Effector CD8-positive, alpha-beta T cell (primary cell): ENCODE data around the gene ZNF142.

ENCODE experiments used
- DNase-seq: peaks from one replicate; lab custom pipeline; 2025; lab: John Stamatoyannopoulos, UW

ZNF142 gene

DNA sequence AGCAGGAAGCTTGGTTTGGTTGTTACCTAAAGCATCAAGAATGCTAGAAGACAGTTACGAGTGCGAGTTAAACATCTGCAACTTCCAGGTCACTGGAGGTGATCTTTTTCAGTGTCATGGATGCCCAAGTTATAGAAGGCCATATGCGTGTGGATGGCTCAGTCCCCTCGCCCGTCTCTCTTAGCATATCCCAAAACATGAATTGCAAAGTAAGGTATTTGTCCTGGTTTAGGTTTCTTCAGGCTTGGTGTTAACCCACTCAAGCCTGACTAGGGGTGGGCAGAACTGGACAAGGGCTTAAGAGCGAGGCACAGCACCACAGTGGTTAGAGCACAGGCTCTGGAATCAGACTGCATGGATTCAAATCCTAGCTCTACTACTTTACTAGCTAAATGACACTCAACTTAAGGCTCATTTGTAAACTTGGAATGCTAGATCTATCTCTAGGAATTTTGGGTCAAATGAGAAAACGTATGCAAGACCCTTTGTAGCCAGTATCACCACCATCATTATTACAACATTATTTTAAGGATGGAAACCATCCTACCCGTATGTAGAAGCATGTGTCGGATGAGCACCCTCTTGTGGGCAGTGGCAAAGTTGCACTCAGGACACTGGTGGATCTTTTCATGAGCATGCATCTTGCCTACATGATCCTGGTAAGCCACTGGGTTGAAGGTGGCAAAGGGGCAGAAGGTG is 11.2 kb downstream of the ZNF142 start:
- DNase-seq: peak; percentile 10

DNA sequence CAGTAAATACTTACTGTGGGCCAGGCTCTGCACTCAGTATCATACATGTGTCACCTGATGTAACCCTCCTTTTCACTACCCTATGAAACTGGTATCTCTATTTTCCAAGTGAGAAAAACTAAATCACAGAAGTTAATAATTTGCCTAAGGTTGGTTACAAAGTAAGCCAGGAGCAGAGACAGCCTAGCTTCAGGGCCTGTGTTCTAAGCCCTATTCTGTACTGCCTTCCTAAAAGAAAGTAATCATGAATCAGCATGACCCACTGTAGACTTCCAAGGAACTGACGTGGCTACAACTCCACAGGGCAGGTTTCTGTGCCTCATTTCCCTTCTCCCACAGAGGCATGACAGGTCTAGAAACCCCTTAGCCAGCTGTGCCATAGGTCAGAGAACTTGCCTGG is 14.3 kb downstream of the ZNF142 start:
- no peak for DNase-seq

DNA sequence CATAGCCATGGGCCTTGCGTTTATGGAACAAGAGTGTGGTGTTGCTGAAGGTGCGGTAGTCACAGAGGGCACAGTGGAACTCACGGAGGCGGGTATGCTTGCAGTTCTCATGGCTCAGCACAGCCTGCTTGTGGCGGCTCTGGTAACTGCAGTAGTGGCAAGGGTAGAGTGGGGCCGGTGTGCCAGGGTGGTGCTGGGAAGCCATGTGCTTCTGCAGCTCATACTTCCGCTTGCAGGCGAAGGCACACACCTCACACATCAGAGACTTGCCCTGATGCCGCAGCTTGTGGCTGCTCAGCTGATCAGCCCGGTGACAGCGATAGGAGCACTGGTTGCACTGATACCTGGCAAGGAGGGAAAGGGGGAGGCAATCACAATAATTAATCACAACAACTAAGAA is 14.7 kb downstream of the ZNF142 start:
- no peak for DNase-seq

DNA sequence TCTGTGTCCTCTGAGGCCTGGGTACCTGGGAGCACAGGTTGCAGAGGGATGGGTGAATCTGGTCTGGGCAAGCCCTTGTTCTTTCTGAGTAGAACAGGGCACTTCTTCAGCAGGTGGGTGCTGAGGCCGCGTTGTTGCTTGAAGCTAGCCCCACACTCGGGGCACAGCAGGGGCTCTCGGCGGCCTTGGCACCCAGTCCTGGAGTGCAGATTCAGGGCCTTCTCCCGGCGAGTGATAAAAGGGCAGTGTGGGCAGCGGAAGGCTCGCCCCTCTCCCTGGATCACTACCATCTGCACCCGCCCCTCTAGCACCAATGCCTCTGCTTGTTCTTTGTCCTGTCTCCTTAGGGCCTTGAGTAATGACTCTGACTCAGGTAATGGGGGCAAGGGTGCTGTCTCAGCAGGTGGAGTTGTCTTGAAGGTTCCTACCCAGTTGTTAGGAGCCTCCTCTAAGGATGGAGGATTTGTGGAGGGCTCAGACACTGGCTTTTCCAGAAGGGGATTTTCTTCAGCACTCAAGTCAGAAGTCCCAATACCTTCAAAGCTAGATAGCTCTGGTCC is 15.6 kb downstream of the ZNF142 start:
- DNase-seq: no peak

DNA sequence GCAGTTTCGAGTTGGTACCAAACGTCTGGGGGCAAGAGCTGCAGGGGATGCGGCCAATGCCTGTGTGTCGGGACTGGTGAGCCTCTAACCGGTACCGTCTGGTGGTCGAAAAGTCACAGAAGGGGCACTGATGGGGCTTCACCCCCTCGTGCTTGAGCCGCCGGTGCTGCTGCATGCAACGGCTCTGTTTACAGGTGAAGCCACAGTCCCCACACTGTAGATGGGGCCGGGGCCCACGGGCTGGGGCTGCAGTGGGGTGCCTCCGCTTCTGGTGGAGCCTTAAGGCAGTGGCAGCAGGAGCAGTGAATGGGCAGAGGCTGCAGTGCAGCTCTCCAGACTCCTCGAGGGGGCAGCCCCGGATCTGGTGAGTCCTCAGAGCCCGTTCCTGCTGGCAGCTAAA is 16.6 kb downstream of the ZNF142 start:
- DNase-seq: no peak

DNA sequence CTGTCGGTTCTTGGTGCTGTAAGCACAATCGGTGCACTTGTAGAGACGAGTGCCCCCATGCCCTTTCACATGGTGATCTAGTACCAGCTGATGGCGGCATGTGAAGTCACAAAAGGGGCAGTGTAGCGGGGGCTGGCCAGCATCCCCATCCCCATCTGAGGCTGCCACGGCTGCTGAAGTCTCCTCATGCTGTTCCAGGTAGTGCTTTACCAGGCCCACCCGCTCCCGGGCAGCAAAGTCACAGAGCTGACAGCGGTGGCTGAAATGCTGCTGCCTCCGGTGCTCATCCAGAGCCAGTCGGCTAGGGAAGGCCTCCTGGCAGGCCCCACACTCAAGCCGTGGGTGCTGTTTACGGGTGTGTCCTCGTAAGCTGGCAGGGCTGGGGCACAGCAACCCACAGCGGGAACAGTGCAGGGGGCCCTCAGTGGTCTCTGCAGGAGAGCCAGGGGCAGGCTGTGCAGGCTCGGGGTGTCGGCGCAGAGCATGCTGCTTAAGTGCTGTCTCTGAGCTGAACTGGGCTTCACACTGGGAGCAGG is 17.2 kb downstream of the ZNF142 start:
- no peak for DNase-seq

DNA sequence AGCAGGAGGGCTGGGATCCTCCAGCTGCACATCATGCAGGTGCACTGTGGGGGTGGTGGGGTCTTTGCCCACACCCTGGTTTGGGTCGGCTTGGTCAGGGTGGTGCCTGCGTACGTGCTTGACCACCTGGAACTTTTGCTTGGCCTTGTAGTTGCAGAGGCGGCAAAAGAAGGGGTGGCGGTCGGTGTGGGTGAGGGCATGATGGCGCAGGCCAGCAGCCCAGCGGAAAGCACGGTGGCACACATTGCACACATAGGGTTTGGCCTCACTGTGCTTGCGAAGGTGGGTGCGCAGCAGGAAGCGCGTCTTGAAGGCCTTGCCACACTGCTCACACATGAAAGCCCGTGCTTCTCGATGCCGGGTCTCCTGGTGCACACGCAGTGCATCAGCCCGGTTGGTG is 21.1 kb downstream of the ZNF142 start:
- DNase-seq: no peak

DNA sequence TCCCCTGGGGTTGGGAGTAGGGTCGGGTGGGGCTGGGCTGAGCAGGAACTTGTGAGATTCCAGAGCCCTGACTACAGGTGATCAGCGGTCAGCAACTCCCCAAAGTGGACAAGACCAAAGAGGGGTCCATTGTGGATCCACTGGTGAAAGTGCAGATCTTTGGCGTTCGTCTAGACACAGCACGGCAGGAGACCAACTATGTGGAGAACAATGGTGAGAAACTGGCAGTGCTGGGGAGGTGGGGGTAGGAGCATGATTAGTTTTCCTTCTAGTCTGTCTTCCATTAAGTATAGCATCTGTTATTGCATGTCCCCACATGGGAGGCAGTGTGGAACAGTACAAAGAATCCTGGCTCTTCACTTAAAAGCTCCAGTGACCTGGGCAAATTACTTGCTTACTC is 23.7 kb downstream of the ZNF142 start:
- no peak for DNase-seq

DNA sequence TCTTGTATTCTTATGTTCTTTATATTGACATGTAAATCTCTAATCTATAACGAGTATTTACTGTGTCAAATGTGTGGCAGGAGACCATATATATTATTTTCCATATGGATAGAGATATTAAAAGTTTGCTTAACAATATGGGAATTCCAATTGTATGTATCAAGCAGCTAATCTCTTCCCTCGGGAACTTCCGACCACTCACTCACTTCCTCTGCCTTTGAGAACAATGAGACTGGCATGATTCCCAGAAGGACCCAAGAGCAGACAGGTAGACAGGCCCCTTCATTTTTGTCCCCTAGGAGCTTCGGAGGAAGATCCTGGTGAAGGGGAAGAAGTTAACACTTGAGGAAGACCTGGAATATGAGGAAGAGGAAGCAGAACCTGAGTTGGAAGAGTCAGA is 27.6 kb downstream of the ZNF142 start:
- DNase-seq: no peak

DNA sequence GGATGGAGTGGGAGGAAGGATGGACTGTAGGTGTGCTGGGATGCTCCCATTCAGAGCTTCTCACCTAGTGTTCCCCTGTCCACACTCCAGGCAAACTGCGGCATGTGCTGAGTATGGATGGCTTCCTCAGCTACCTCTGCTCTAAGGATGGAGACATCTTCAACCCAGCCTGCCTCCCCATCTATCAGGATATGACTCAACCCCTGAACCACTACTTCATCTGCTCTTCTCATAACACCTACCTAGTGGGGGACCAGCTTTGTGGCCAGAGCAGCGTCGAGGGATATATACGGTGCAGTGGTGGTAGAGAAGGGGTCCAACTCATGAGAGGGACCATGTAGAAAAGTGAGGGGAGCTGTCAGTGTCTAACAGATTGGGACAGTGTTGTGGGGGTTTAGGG is 31.5 kb downstream of the ZNF142 start:
- DNase-seq: no peak

DNA sequence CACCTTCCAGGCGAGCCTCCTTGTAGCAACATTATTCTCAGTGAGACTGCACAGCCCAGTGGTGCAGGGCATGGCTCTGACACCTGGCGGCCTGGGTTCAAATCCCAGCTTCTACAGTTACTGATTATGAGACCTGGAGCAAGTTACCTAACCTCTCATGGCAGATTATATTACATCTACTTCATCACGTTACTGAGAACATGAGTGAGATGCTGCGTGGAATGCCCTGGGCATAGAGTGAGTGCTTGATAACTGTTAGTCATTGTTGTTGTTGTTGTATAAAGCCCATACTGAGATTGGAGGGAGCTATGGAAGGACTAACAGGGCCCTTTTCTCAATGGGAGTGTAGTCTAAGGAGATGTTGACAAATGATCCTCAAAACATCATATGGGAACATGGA is 33.1 kb downstream of the ZNF142 start:
- DNase-seq: no peak

DNA sequence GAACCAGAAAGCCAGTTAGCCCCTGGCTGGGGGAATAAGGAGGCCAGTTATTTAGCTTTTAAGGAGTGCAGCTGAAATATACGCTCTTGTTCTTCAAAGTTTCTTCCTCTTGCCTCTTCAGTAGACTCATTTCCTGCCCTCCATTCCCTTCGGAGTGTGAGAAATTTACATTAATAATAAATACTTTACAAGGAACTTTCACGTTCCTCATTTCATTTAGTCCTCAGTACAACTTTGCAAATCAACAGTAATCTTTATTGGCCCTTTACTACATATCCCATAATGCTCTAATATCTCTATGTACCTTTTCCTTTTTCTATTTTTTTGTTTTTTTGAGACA is 36.1 kb downstream of the ZNF142 start:
- no peak for DNase-seq

DNA sequence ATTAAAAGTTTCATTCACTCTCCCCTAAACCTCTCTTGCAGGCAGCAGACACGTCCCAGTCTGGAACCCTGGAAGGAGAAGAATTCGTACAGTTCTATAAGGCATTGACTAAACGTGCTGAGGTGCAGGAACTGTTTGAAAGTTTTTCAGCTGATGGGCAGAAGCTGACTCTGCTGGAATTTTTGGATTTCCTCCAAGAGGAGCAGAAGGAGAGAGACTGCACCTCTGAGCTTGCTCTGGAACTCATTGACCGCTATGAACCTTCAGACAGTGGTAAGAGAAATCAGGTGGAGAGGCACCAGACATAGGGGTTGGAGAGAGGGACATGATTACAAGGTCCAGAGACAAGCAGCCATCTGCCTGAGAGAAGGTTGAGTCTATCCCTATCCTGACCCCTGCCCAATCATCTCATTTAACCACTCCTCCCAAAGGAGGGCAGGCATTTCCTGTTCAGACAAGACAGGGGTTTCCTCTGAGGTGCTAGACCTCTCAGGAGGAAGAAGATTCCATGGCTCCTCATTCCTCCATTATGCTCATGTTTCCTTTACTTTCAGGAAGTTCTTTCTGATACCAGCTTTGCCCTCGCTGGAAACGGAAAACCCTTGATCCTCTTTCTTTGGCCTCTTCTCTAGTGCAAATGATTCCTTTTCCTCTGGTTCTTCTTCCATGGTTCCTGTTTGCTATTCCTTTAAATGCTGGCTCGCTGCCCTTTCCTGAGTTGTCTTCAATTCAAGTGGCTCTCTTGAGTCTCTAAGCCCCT is 36.6 kb downstream of the ZNF142 start:
- no peak for DNase-seq

DNA sequence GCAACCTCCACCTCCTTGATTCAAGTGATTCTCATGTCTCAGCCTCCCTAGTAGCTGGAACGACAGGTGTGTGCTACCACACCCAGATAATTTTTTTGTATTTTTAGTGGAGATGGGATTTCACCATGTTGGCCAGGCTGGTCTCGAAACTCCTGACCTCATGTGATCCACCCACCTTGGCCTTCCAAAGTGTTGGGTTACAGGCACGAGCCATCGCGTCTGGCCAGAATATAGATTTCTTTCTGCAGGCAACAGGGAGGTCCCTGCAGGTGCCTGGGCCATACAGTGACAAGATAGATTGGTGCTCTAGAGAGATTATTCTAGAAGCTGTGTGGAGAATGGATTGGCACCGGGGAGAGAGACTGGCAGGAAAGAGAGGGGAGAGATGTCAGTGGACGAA is 38.4 kb downstream of the ZNF142 start:
- no peak for DNase-seq

DNA sequence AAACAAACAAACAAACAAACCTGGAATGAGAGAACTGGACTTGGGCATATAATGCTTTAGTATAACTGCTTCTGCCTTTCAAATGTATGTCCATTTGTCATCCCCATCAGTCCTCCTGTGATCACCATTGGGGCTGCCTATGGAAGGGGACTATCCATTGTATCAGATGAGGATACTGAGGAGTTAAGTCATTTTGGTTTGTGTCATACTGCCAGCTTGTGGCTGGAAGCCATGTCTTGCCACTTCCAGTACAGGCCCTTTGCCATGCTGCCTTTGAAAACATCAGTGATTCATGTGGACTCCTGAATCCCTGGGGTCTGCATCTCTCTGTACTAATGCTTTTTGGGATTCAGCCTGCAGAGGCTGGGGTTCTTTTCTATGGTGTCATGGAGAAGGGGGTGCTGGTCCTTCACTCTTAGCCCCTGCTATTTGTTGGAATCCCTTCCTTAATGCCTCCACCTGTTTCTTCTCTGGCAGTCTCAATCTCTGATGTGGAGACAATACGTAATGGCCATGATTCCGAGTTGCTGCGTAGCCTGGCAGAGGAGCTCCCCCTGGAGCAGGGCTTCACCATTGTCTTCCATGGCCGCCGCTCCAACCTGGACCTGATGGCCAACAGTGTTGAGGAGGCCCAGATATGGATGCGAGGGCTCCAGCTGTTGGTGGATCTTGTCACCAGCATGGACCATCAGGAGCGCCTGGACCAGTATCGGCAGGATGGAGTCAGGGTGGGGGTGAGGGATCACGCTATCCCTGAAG is 41.1 kb downstream of the ZNF142 start:
- no peak for DNase-seq

DNA sequence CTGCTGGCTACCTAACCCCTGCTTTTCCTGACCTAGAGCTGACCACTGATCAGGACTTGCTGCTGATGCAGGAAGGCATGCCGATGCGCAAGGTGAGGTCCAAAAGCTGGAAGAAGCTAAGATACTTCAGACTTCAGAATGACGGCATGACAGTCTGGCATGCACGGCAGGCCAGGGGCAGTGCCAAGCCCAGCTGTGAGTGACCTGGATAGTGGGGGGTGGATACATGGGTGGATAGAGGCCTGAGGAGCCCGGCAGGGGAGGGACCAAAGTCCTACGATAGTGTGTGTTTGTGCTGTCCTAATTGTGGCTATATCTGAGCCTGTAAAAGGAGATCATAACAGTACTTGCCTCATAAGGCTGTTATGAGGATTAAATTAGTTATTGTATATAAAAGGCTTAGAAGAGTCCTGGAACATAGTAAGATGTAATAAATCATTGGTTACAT is 43.5 kb downstream of the ZNF142 start:
- DNase-seq: no peak

DNA sequence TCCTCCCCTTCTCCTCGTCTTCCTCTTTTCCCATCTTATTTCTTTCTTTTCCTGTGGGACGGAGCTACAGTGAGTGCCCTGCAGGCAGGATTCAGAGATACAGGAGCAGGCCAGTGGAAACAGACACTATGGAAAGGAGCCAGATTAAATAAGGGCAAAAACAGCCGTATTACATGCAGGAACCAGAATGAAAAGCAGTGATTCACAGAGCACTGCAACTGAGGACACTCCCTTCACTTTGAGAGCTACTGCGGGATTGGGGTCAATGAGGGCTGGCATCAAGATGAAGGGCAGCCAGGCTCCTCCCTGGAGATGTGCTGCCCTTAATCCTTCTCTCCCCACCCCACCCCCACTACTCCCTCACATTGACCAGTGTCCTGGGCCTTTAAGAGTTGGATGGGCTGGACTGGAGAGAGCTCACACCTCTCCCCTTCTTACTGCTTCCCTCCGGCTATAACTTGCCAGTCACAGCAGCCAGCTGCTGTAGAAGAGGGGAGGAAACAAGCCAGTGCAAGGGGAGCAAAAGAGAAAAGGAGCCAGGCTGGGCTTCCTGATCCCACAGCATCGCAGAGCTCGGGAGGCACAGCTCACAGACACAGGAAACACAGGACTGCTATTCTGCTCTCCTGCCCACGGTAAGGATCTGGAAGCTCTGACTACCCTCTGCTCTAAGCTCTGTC is 51.8 kb downstream of the ZNF142 start, which contains the start of gene PLCD4:
TSS of gene PLCD4 (plus strand) at position 464 of the 680 bp plus-strand sequence. CDS start 7,841 bp downstream, outside the sequence.
- DNase-seq: no peak

DNA sequence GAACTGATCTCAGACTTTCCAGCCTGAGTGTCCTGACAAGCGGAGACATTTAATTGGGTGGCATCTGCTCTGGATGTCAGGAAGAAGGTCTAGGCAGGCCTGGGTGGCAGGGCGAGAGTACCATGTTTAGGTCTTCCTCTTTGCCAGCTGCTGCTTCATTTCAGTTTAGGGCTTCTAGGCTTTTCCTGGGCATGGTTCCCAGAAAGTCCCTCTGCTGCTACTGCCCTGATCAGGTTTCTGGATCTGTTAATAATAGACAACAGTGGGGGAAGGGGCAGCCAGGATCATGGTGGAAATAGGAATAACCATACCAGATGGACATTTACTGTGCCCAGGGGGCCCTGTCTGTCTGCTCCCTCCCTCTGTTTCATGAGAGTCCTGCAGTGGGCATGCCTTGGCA is 54.0 kb downstream of the ZNF142 start:
- DNase-seq: no peak
